ENCODE data around the gene RTP4. TPM values are rescaled to one million over a fixed set of nuclear protein-coding genes. Genes with fewer than 3 reads are reported as not detected.

Gene RTP4
- total and polyA plus RNA-seq, 9 of the 15 experiments (the other 6 are each of a cell fraction or from before 2014, with no cell fraction given), result 0.06 to 0.17 TPM; not detected in 7

- H3K79me2 ChIP-seq (ENCODE audit: control insufficient read depth, insufficient read depth, low read length), result no peaks in the 10 kb centered on the region
- no peaks in the 10 kb centered on the region for H3K4me1 ChIP-seq (replicated peaks in 1 of 2; ENCODE audit: control insufficient read depth in 2 of 2, insufficient read depth in 2 of 2, low read length in 2 of 2)
- intact Hi-C loops (cut with micrococcal nuclease), result no loop called here
- H3K4me2 ChIP-seq (ENCODE audit: insufficient read depth, low read length), result no peak overlapping the region
- no peak for DNase-seq (ENCODE audit: extremely low read depth in 1 of 4, low spot score in 3 of 4)
- no peak for FAIRE-seq
- no peaks in the 10 kb centered on the region for H3K36me3 ChIP-seq (ENCODE audit: control insufficient read depth, insufficient read depth, low read length)
- no peak overlapping the region for H3K9ac ChIP-seq (ENCODE audit: insufficient read depth in 1 of 2, low read depth in 2 of 2, low read length in 2 of 2)
- no peak overlapping the region for H3K27ac ChIP-seq (ENCODE audit: extremely low read depth, low read depth, low read length)
- no peak for ATAC-seq
- no peak overlapping the region for H3K4me3 ChIP-seq
- TF ChIP-seq TEAD2 (tag; IDR thresholded peaks at IDR 0.05) (no peak), CSDE1 (IDR thresholded peaks at IDR 0.05) (no peak), KDM2B (CRISPR knock-in tag; IDR thresholded peaks at IDR 0.05) (no peak), ZBTB2 (IDR thresholded peaks at IDR 0.05) (no peak), KLF10 (CRISPR knock-in tag; IDR thresholded peaks at IDR 0.05) (no peak), CEBPG (CRISPR knock-in tag; IDR thresholded peaks at IDR 0.05) (no peak), CEBPG (tag; conservative IDR thresholded peaks at IDR 0.05 in 1 of 2, IDR thresholded peaks at IDR 0.05 in 1 of 2) (no peak), ZNF507 (tag; conservative IDR thresholded peaks at IDR 0.05) (no peak), IRF9 (tag; IDR thresholded peaks at IDR 0.05) (no peak), SLC30A9 (CRISPR knock-in tag; IDR thresholded peaks at IDR 0.05) (no peak), ZKSCAN8 (CRISPR knock-in tag; IDR thresholded peaks at IDR 0.05) (no peak), STAT5B (CRISPR knock-in tag; IDR thresholded peaks at IDR 0.05) (no peak), CGGBP1 (CRISPR knock-in tag; IDR thresholded peaks at IDR 0.05) (no peak), CBX8 (IDR thresholded peaks at IDR 0.05; ENCODE audit: borderline replicate concordance, extremely low read depth, low read depth, low read length, poor library complexity, severe bottlenecking) (no peak), ZFP1 (CRISPR knock-in tag; IDR thresholded peaks at IDR 0.05) (no peak)
- BruUV-seq (replicated peaks), result no TSS peak
- in situ Hi-C loops (cut with MboI), result no loop called here
- CTCF ChIA-PET (ENCODE audit: low intra/inter-chr PET ratio), result no interaction called here
- H3K9me3 ChIP-seq (replicated peaks; ENCODE audit: control insufficient read depth, insufficient read depth, low read depth, low read length), result no peaks in the 10 kb centered on the region
- H3K27me3 ChIP-seq (ENCODE audit: control insufficient read depth in 2 of 2, insufficient read depth in 2 of 2, low read length in 2 of 2), result peaks cover 6 to 15% of the 10 kb centered on the region in 2 experiments; a peak in 3 of 5 replicates
- H4K20me1 ChIP-seq (replicated peaks; ENCODE audit: control insufficient read depth, insufficient read depth, low read length), result no peaks in the 10 kb centered on the region
- POLR2A ChIA-PET, result interaction anchor here (0.7 kb wide), 1 partner anchor 18 kb away, joined by 3 read pairs; no protein-coding TSS in a partner anchor
- H2AFZ ChIP-seq (ENCODE audit: low read depth, low read length), result no peak overlapping the region
- WGBS (ENCODE audit: insufficient coverage, low coverage, missing lambda C conversion rate), result 0% methylated on average over 4 of the region's 4 CpGs
- no peaks in the 10 kb centered on the region for H3K9me1 ChIP-seq (ENCODE audit: control insufficient read depth, insufficient read depth, low read length)
Measured at GRCh38 chr3:187342255-187342654, 25.9 kb upstream of the RTP4 start.
